Fibroblast of skin of left quadriceps (primary cell): ENCODE results near the gene CFAP251.
"Not testable (repeated sequence)": the region's sequence is repeated elsewhere in the genome, so short reads cannot be mapped to it uniquely, and the experiment has no call there.

Experiments
- DNase-seq, 2 experiments: peaks; one replicate each; pipeline ENCODE4 v3.0.0-alpha.2; 2013; ENCODE audit warnings: low read depth in 2 of 2

The CFAP251 gene

GRCh38 chr12:121974026-121974985 lies 55.9 kb downstream of the CFAP251 start:
- DNase-seq, result no peak

- no peak for DNase-seq
Observed at GRCh38 chr12:121975021-121975420, 56.6 kb downstream of the CFAP251 start.

DNA sequence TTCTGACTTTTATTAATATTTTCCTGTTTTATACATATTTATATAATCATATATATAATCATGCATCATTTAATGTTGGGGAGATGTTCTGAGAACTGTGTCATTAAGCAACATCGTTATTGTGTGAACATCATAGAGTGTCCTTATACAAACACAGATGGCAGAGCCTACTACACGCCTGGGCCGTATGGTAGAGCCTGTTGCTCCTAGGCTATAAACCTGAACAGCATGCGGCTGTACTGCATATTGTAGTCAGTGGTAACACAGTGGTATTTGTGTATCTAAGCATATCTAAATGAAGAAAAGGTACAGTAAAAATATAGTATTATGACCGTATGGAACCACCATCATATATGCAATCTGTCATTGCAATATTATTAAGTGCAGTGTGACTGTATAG lies 58.6 kb downstream of the CFAP251 start:
- no peak for DNase-seq

GRCh38 chr12:121980191-121980891 lies 61.9 kb downstream of the CFAP251 start:
- no peak for DNase-seq

DNA sequence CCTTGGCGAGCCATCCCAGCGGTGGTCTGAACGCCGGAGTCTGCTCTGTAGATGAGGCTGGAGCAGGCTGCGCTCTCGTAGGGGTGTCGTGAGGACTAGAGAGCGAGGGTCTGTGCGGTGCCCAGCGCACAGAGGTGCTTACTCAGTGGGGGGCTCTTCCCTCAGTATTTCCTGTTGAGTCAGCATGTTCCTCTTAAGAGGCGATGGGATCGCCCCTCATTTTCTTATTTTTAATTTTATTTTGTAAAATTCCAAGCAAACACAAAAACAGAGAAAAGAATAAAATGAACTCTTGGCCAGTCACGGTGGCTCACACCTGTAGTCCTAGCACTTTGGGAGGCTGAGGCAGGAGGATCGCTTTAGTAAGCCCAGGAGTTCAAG lies 62.5 kb downstream of the CFAP251 start:
- no peak for DNase-seq

DNA sequence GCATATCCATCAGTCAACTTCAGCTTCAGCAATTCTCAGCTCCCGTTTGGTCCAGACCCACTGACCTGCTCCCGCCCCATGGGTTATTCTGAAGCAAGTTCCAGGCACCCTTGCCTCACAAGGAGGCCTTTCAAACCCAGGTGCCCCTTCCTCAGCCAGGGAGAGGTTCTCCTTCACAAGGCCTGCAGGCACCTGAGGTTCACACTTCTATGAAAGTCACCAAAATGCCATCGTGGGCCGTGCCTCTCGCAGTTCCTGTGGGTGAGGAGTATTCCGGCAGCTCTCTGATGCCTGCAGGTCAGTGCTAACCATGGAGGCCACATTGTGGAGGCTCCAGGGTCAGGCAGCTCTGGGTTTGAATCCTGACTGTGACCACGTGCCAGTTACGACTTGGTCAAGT lies 63.1 kb downstream of the CFAP251 start:
- no peak for DNase-seq

DNA sequence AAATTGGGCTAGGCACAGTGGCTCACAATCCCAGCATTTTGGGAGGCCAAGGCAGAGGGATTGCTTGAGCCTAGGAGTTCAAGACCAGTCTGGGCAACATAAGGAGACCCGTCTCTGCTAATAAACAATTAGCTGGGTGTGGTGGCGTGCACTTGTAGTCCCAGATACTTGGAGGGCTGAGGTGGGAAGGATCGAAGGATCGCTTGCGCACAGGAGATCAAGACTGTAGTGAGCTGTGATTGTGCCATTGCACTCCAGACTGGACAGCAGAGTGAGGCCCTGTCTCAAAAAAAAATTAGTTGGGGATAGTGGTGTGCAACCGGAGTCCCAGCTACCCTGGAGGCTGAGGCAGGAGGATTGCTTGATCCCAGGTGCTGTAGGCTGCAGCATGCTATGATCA lies 64.6 kb downstream of the CFAP251 start:
- DNase-seq, result no peak

- DNase-seq, result peak in 1 of 2 experiments; percentile 12
Observed at GRCh38 chr12:121983536-121984210, 65.3 kb downstream of the CFAP251 start.

DNA sequence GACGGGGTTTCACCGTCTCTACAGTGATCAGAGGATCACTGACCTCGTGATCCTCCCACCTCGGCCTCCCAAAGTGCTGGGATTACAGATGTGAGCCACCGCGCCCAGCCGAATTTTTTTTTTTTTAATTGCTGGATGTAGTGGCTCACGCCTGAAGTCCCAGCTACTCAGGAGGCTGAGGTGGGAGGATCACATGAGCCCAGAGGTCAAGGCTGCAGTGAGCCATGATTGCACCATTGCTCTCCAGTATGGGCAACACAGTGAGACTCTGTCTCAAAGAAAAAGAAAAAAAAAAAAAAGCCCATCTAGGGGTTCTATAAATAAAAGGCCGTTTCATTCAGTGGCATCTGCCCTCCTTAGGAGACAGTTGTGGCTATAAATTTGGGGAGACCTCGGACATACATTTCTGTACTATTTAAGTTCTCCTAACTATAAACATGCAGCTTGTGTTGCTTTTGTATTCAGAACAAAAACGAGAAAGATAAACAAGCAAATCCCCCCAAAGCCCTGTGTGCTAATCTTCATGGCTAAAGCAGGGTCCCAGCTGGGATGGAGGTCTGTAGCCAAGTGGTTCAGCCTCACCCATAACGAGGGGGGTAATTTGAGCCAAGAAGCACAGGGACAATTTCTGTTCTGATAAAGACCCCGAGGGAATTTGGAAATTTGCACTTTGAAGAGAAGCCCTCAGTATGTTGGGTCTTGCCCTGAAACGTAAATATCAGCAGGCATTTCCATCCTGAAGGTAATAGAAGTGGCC lies 68.3 kb downstream of the CFAP251 start:
- no peak for DNase-seq

GRCh38 chr12:121988519-121988918 lies 70.1 kb downstream of the CFAP251 start:
- DNase-seq, result not testable (repeated sequence)

GRCh38 chr12:121989276-121990113 lies 71.1 kb downstream of the CFAP251 start:
- DNase-seq, result no peak

DNA sequence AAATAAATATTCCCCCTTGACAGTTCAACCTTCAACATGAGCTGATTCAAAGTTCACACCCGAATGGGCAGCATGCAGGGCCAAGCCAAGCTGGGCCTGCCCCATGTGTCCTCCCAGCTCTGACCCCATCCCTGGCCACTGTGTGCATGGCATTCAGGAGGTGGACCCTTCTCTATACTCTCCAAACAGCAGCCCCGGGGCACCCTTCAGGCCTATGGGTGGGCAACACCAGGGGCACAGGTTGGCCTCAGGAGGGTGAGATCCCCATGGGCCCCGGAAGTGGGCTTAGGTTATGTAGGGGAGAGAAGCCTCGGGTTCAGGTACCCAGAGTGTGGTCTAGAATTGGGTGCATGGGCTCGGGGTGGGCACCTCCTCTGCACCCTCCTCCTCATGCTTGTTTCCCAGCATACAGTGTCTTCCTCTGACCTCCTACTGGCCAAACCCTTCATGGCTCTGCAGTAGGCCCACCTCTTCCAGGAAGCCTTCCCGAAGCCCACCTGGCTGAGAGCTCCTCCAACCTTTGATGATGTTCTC lies 71.8 kb downstream of the CFAP251 start:
- DNase-seq, result no peak

DNA sequence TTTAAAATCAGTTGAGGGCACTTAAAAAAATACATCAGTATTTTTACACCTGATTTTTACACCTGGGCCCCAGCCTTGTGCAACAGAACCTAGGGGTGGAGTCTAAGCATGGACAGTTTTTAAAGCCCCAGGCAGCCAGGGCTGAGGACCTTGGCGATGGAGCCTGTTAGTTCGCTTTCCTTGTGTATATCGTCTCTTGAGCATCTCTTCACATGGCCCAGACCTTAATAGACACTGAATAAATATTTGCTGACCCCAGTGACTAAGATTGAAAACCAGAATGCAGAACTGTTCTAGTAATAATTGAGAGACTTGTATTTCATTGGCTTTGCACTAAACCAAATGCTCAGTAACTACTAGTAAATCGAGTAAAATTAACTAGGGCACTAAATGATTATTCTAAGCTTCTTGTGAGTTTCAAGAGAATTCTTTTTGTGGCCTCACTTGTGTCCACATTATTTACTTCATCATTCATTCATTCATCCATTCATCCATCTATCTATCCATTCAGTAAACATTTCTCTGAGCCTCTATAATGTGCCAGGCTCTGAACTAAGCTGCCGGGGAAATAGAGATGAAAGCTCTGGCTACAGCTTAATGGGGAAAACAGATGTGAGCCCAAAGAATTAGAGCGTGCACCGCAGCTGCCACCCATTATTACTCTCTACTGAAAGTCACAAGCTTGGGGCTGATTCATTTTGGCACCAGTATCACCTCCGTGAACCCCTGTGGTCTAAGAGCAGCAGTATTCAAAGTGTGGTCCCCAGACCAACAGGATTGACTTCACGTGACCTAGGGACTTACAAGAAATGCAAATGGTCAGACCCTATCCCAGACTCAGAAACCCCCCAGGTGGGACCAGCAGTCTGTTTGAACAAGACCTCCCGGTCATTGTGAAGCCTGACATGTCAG lies 72.6 kb downstream of the CFAP251 start:
- peak in 1 of 2 experiments; percentile 13 for DNase-seq

GRCh38 chr12:121992059-121992879 lies 73.9 kb downstream of the CFAP251 start:
- peak; percentile 93 for DNase-seq

- DNase-seq, result no peak
Observed at GRCh38 chr12:121996050-121996944, 77.9 kb downstream of the CFAP251 start.

GRCh38 chr12:121996945-121997612 lies 78.7 kb downstream of the CFAP251 start:
- no peak for DNase-seq
